GM19395 (cell line): ENCODE data around the gene PERP.

Experiments
- ATAC-seq: cut with Tn5 transposase; IDR thresholded peaks from one replicate; pipeline ENCODE4 v1.9.1; 2021; ENCODE audit warnings: mild to moderate bottlenecking, moderate library complexity; ENCODE audit not compliant: unreplicated experiment

The PERP gene

GRCh38 chr6:138063726-138064125, 43.5 kb downstream of the PERP start:
- ATAC-seq: no peak

- ATAC-seq: no peak
Observed at GRCh38 chr6:138054982-138055381, 52.2 kb downstream of the PERP start.

GRCh38 chr6:138052783-138053182, 54.4 kb downstream of the PERP start:
- no peak for ATAC-seq

GRCh38 chr6:138044972-138045371, 62.2 kb downstream of the PERP start:
- ATAC-seq: no peak

- no peak for ATAC-seq
Observed at GRCh38 chr6:138044458-138044857, 62.8 kb downstream of the PERP start.
